DOHH2 (cell line): Measurements from ENCODE around the gene CLDN34.

Experiments
- EZH2phosphoT487 ChIP-seq: fragments of 200-600 bp; sonication (generic); IDR thresholded peaks from 2 replicates; pipeline ENCODE4 v1.6.1; 2017; ENCODE audit warnings: borderline replicate concordance, mild to moderate bottlenecking, antibody characterized with exemption, low read length, moderate library complexity, mixed read lengths
- TF ChIP-seq, protein P1 (sequence below): fragments of 200-600 bp; sonication (generic); IDR thresholded peaks from one replicate; pipeline ENCODE4 v1.5.1; 2014; ENCODE audit warnings: antibody characterized with exemption, mild to moderate bottlenecking, low read depth, low read length; ENCODE audit not compliant: poor library complexity, severe bottlenecking

DNA sequence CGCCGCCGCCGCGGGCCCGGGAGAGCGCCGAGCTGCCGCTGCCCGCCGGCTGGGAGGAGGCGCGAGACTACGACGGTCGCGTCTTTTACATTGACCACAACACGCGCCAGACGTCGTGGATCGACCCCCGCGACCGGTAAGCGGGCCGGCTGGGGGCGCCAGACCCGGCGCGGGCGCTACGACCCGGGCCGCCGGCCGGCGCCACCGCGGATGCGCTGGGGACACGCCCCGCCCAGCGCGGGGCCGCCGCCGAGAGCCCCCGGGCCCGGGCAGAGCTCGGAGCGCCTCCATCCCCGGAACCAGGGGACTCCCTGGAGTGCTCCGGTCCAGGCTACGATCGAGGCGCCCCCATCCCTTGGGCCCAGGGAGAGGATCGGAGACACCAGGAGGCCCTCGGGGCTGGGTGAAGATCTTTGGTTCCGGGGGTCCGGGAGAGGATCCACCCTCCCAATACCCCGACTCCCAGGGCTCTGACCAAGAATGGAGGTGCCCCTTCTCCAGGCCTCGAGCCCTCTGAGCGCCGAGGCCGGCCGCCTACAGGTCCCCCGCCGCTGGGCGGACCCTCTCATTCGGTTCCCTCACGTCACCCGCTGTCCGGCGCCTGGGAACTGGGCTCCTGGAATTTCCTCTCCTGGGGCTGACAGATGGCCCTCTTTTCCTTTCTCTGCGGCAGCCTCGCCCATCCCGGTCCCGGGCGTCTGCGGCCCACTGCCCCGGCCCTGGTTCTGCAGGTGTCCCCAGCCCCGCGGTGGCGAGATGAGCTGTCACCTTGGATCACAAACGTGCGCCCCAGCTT lies 48.8 kb downstream of the CLDN34 start:
- TF ChIP-seq, protein P1, sequence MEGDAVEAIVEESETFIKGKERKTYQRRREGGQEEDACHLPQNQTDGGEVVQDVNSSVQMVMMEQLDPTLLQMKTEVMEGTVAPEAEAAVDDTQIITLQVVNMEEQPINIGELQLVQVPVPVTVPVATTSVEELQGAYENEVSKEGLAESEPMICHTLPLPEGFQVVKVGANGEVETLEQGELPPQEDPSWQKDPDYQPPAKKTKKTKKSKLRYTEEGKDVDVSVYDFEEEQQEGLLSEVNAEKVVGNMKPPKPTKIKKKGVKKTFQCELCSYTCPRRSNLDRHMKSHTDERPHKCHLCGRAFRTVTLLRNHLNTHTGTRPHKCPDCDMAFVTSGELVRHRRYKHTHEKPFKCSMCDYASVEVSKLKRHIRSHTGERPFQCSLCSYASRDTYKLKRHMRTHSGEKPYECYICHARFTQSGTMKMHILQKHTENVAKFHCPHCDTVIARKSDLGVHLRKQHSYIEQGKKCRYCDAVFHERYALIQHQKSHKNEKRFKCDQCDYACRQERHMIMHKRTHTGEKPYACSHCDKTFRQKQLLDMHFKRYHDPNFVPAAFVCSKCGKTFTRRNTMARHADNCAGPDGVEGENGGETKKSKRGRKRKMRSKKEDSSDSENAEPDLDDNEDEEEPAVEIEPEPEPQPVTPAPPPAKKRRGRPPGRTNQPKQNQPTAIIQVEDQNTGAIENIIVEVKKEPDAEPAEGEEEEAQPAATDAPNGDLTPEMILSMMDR: no peak
- no peak for TF ChIP-seq EZH2phosphoT487
